ENCODE data around the gene SNHG17. TPM values are rescaled to one million over a fixed set of nuclear protein-coding genes. Genes with fewer than 3 reads are reported as not detected.
A peak's percentile ranks its signal among the peaks of the same experiment; 100 is the strongest.

The SNHG17 gene
- total and polyA plus RNA-seq, 4 donors, result 17.7 to 46.2 (median 31.2) TPM

DNA sequence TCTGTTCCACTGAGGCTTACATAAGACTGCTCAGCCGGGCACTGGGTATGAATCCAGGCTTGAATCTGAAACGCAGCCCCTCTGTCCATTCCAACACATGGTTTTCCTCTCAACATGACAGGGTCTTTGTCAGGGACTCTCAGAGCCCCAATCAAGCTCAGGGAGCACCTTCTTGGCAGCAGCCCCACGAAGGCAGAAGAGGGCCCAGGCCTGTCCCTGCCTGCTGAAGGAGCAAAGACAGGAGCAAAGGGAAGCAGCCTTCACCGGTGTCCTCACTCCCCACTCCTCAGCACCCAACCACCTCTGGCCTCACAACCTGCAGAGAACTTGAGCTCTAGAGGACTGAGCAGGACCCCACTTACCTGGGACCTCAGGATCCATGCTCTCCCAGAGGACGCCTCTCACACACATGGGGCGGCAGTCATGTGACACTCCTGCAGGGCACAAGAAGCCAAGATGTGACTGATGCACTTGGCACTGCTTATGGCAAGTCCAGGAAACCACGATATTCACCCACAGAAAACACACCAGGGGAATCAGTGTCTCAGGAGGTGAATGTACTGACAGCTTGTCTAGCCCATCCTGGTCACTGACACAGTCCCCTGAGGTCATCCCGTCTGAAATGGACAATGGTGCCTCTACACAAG is 4.3 kb downstream of the SNHG17 start:
- Histone ChIP-seq H3K27me3 (ENCODE audit: control insufficient read depth in 1 of 2, insufficient read depth in 2 of 2, low read length in 1 of 2) (no peaks in the 10 kb centered on the region), H3K36me3 (ENCODE audit: control insufficient read depth in 1 of 2, insufficient read depth in 2 of 2, low read length in 1 of 2) (peaks cover 2 to 13% of the 10 kb centered on the region in 2 donors), H3K4me1 (ENCODE audit: control insufficient read depth in 1 of 2, insufficient read depth in 2 of 2, low read length in 2 of 2) (no peaks in the 10 kb centered on the region), H3K27ac (ENCODE audit: low read depth in 1 of 2, low read length in 2 of 2) (no peak overlapping the region), H3K4me3 (ENCODE audit: low read length in 2 of 2) (no peak overlapping the region), H3K9me3 (ENCODE audit: control insufficient read depth, low read length) (no peaks in the 10 kb centered on the region)
- DNase-seq (no peak), ATAC-seq (ENCODE audit: low FRiP score) (no peak)
- WGBS, 2 donors, result 80 to 81% methylated on average over 8 of the region's 8 CpGs
- intact Hi-C loops (cut with DNase I), result loop anchor here in 1 of 2 donors (10.0 kb wide), 1 partner anchor 396 kb away; the partner anchor contains the start of genes RPRD1B and TTI1

DNA sequence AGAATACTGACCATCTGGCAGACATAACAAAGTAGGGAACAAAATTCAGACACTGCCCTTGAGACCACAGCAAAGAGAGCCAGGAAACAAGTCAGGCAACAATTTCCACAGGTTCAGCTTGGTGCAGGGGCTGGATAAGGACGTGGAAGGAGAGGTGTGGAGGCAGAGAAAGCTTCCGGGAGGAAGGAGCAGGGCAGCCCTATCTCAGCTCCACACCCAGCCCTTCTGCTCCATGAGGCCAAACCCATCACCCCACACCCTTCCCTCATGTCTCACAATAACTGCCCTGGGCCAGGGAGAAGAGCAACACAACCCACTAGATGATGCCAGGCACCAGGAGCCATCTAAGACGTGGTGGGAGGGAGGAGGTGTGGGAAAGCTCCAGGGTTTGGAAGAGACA is 5.8 kb downstream of the SNHG17 start:
- ATAC-seq (ENCODE audit: low FRiP score), result no peak
- intact Hi-C loops (cut with DNase I), result no loop called here
- no peak overlapping the region for H3K27ac ChIP-seq (ENCODE audit: low read depth in 1 of 2, low read length in 2 of 2)
- peaks cover 2 to 15% of the 10 kb centered on the region in 2 donors for H3K36me3 ChIP-seq (ENCODE audit: control insufficient read depth in 1 of 2, insufficient read depth in 2 of 2, low read length in 1 of 2)
- no peaks in the 10 kb centered on the region for H3K9me3 ChIP-seq (ENCODE audit: control insufficient read depth, low read length)
- DNase-seq, result no peak
- H3K4me1 ChIP-seq (ENCODE audit: control insufficient read depth in 1 of 2, insufficient read depth in 2 of 2, low read length in 2 of 2), result no peaks in the 10 kb centered on the region
- 76 to 84% methylated on average over 3 of the region's 3 CpGs for WGBS, 2 donors
- H3K27me3 ChIP-seq (ENCODE audit: control insufficient read depth in 1 of 2, insufficient read depth in 2 of 2, low read length in 1 of 2), result no peaks in the 10 kb centered on the region
- no peak overlapping the region for H3K4me3 ChIP-seq (ENCODE audit: low read length in 2 of 2)

DNA sequence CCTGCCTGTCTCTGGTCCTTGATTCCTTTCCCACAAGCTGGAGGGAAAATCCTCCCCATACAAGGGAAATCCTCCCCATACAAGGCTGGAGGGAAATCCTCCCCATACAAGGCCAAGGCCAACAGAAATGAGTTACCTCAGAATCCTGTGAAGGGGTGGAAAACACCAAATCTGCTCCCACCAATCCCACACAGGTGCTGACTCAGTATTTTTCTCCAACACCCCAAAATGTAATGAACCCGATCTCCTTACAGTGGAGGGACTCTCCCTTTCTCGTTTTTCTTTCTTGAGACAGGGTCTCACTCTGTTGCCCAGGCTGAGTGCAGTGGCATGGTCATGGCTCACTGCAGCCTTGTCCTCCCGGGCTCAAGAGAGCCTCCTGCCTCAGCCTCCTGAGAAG is 6.3 kb downstream of the SNHG17 start:
- H3K4me1 ChIP-seq (ENCODE audit: control insufficient read depth in 1 of 2, insufficient read depth in 2 of 2, low read length in 2 of 2), result no peaks in the 10 kb centered on the region
- H3K27me3 ChIP-seq (ENCODE audit: control insufficient read depth in 1 of 2, insufficient read depth in 2 of 2, low read length in 1 of 2), result no peaks in the 10 kb centered on the region
- DNase-seq, result no peak
- WGBS, 2 donors, result 89 to 93% methylated on average over 3 of the region's 3 CpGs
- H3K4me3 ChIP-seq (ENCODE audit: low read length in 2 of 2), result no peak overlapping the region
- H3K36me3 ChIP-seq (ENCODE audit: control insufficient read depth in 1 of 2, insufficient read depth in 2 of 2, low read length in 1 of 2), result peaks cover 2 to 17% of the 10 kb centered on the region in 2 donors
- no peaks in the 10 kb centered on the region for H3K9me3 ChIP-seq (ENCODE audit: control insufficient read depth, low read length)
- H3K27ac ChIP-seq (ENCODE audit: low read depth in 1 of 2, low read length in 2 of 2), result no peak overlapping the region
- ATAC-seq (ENCODE audit: low FRiP score), result no peak
- intact Hi-C loops (cut with DNase I), result no loop called here

GRCh38 chr20:38427655-38428023 is 7.5 kb downstream of the SNHG17 start:
- intact Hi-C loops (cut with DNase I), result no loop called here
- 78 to 83% methylated on average over 5 of the region's 5 CpGs for WGBS, 2 donors
- no peak for ATAC-seq (ENCODE audit: low FRiP score)
- Histone ChIP-seq H3K9me3 (ENCODE audit: control insufficient read depth, low read length) (no peaks in the 10 kb centered on the region), H3K36me3 (ENCODE audit: control insufficient read depth in 1 of 2, insufficient read depth in 2 of 2, low read length in 1 of 2) (peaks cover 2 to 15% of the 10 kb centered on the region in 2 donors), H3K4me3 (ENCODE audit: low read length in 2 of 2) (no peak overlapping the region), H3K4me1 (ENCODE audit: control insufficient read depth in 1 of 2, insufficient read depth in 2 of 2, low read length in 2 of 2) (no peaks in the 10 kb centered on the region), H3K27me3 (ENCODE audit: control insufficient read depth in 1 of 2, insufficient read depth in 2 of 2, low read length in 1 of 2) (no peaks in the 10 kb centered on the region), H3K27ac (ENCODE audit: low read depth in 1 of 2, low read length in 2 of 2) (no peak overlapping the region)
- no peak for DNase-seq

- no peak overlapping the region for H3K27ac ChIP-seq (ENCODE audit: low read depth in 1 of 2, low read length in 2 of 2)
- H3K36me3 ChIP-seq (ENCODE audit: control insufficient read depth in 1 of 2, insufficient read depth in 2 of 2, low read length in 1 of 2), result peaks cover 2 to 17% of the 10 kb centered on the region in 2 donors
- intact Hi-C loops (cut with DNase I), result no loop called here
- H3K4me3 ChIP-seq (ENCODE audit: low read length in 2 of 2), result no peak overlapping the region
- H3K27me3 ChIP-seq (ENCODE audit: control insufficient read depth in 1 of 2, insufficient read depth in 2 of 2, low read length in 1 of 2), result no peaks in the 10 kb centered on the region
- peak in 1 of 2 donors; percentile 58 for DNase-seq
- no peaks in the 10 kb centered on the region for H3K9me3 ChIP-seq (ENCODE audit: control insufficient read depth, low read length)
- WGBS, 2 donors, result 64 to 71% methylated on average over 15 of the region's 15 CpGs
- ATAC-seq (ENCODE audit: low FRiP score), result peak; percentile 51
- H3K4me1 ChIP-seq (ENCODE audit: control insufficient read depth in 1 of 2, insufficient read depth in 2 of 2, low read length in 2 of 2), result no peaks in the 10 kb centered on the region
Measured at GRCh38 chr20:38426006-38426897, 8.9 kb downstream of the SNHG17 start.

DNA sequence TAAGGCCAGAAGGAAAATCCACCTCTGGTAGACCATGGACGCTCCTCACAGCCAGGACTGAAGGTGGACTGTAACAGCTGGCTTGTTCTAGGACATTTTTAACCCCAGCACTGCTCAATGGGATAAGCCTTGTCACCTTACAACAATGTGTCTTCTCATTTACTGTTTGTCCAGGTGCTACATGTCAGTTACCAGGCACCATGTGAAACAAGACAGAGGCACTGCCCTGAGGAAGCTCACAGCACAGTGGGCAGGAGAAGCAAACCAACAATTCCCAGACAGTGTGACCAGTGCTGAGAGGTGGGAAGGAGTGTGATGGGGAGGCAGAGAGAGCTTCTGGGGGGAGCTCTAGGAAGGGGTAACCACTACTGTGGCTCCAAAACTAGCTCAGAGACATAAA is 10.7 kb downstream of the SNHG17 start:
- intact Hi-C loops (cut with DNase I), result no loop called here

GRCh38 chr20:38423541-38423940 is 11.6 kb downstream of the SNHG17 start:
- WGBS, 2 donors, result 87 to 92% methylated on average over 4 of the region's 4 CpGs
- Histone ChIP-seq H3K4me1 (ENCODE audit: control insufficient read depth in 1 of 2, insufficient read depth in 2 of 2, low read length in 2 of 2) (no peaks in the 10 kb centered on the region), H3K27ac (ENCODE audit: low read depth in 1 of 2, low read length in 2 of 2) (no peak overlapping the region), H3K4me3 (ENCODE audit: low read length in 2 of 2) (no peak overlapping the region), H3K36me3 (ENCODE audit: control insufficient read depth in 1 of 2, insufficient read depth in 2 of 2, low read length in 1 of 2) (peaks cover 5 to 26% of the 10 kb centered on the region in 2 donors), H3K27me3 (ENCODE audit: control insufficient read depth in 1 of 2, insufficient read depth in 2 of 2, low read length in 1 of 2) (no peaks in the 10 kb centered on the region), H3K9me3 (ENCODE audit: control insufficient read depth, low read length) (no peaks in the 10 kb centered on the region)
- intact Hi-C loops (cut with DNase I), result no loop called here
- no peak for ATAC-seq (ENCODE audit: low FRiP score)
- no peak for DNase-seq

More for the DNA sequence above, 10.7 kb downstream of the SNHG17 start:
- no peaks in the 10 kb centered on the region for H3K27me3 ChIP-seq (ENCODE audit: control insufficient read depth in 1 of 2, insufficient read depth in 2 of 2, low read length in 1 of 2)
- no peaks in the 10 kb centered on the region for H3K9me3 ChIP-seq (ENCODE audit: control insufficient read depth, low read length)
- peaks cover 5 to 27% of the 10 kb centered on the region in 2 donors for H3K36me3 ChIP-seq (ENCODE audit: control insufficient read depth in 1 of 2, insufficient read depth in 2 of 2, low read length in 1 of 2)
- H3K4me3 ChIP-seq (ENCODE audit: low read length in 2 of 2), result no peak overlapping the region
- no peak overlapping the region for H3K27ac ChIP-seq (ENCODE audit: low read depth in 1 of 2, low read length in 2 of 2)
- WGBS, 2 donors, result 90 to 96% methylated on average over 1 of the region's 1 CpG
- DNase-seq, result peak in 1 of 2 donors; percentile 17
- no peaks in the 10 kb centered on the region for H3K4me1 ChIP-seq (ENCODE audit: control insufficient read depth in 1 of 2, insufficient read depth in 2 of 2, low read length in 2 of 2)
- no peak for ATAC-seq (ENCODE audit: low FRiP score)

GRCh38 chr20:38421915-38422314 is 13.2 kb downstream of the SNHG17 start:
- H3K4me1 ChIP-seq (ENCODE audit: control insufficient read depth in 1 of 2, insufficient read depth in 2 of 2, low read length in 2 of 2), result no peaks in the 10 kb centered on the region
- intact Hi-C loops (cut with DNase I), result no loop called here
- no peaks in the 10 kb centered on the region for H3K9me3 ChIP-seq (ENCODE audit: control insufficient read depth, low read length)
- no peaks in the 10 kb centered on the region for H3K27me3 ChIP-seq (ENCODE audit: control insufficient read depth in 1 of 2, insufficient read depth in 2 of 2, low read length in 1 of 2)
- 85 to 90% methylated on average over 10 of the region's 10 CpGs for WGBS, 2 donors
- peaks cover 3 to 24% of the 10 kb centered on the region in 2 donors for H3K36me3 ChIP-seq (ENCODE audit: control insufficient read depth in 1 of 2, insufficient read depth in 2 of 2, low read length in 1 of 2)
- ATAC-seq (ENCODE audit: low FRiP score) (no peak), DNase-seq (peak in 1 of 2 donors; percentile 38)
- H3K4me3 ChIP-seq (ENCODE audit: low read length in 2 of 2), result no peak overlapping the region
- H3K27ac ChIP-seq (ENCODE audit: low read depth in 1 of 2, low read length in 2 of 2), result no peak overlapping the region

Data from aorta (tissue), 5 donors.